ENCODE measurements around the gene MBP.

MBP gene

DNA sequence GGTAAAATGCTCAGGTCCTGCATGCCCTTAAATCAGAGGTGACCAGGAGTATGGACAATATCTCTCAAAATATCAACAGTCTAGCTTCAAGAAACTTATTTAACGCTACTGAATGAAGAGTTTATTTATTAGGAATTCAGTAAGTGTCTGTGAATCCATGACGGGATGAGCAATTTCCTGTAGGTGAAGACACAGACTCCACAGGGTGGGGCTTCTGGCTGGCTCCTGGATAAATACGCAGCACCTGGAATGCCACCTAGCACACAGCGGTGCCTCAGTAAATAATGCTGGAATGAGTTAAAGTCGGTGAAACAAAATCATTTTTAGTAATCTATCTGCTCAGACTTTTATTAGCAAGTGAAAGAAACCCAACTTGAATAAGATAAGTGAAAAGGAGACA is 29.4 kb upstream of the MBP start:
- no peak for DNase-seq (ENCODE audit: extremely low spot score)
- ChIA-PET POLR2A (no interaction called here), CTCF (no interaction called here)
- TF ChIP-seq ZNF384 (IDR thresholded peaks at IDR 0.05) (no peak), L3MBTL2 (conservative IDR thresholded peaks at IDR 0.05) (no peak), CTBP1 (IDR thresholded peaks at IDR 0.05; ENCODE audit: borderline replicate concordance) (no peak), LEF1 (IDR thresholded peaks at IDR 0.05; ENCODE audit: borderline replicate concordance) (no peak), BHLHE40 (IDR thresholded peaks at IDR 0.05; ENCODE audit: borderline replicate concordance) (no peak), ARNT (IDR thresholded peaks at IDR 0.05) (no peak), ELF4 (IDR thresholded peaks at IDR 0.05) (no peak), NFRKB (IDR thresholded peaks at IDR 0.05) (no peak), SUZ12 (IDR thresholded peaks at IDR 0.05) (no peak), PKNOX1 (IDR thresholded peaks at IDR 0.05) (no peak), SP1 (IDR thresholded peaks at IDR 0.05) (no peak), FOXM1 (IDR thresholded peaks at IDR 0.05; ENCODE audit: borderline replicate concordance) (no peak), FOXK2 (IDR thresholded peaks at IDR 0.05) (no peak), FOXA1 (IDR thresholded peaks at IDR 0.05) (no peak), TARDBP (IDR thresholded peaks at IDR 0.05) (no peak), HDGF (IDR thresholded peaks at IDR 0.05; ENCODE audit: borderline replicate concordance) (no peak)

DNA sequence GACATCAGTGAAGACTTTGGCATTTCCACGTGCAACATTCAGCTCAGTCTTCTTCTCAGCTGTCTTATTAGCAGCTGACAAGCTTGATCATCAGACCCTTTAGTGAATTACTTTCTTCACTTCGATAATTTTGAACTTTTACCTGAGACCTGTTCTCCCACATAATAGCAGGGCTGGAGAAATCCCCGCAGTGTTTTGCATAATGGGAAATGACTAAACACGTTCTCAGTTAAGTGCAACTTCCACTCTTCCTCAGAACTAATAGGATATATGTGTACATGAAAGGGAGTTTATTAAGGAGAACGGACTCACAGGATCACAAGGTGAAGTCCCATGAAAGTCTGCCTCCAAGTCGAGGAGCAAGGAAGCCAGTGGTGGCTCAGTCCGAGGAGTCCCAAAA is 28.8 kb upstream of the MBP start:
- no peak for DNase-seq (ENCODE audit: extremely low spot score)
- TF ChIP-seq BHLHE40 (IDR thresholded peaks at IDR 0.05; ENCODE audit: borderline replicate concordance) (no peak), LEF1 (IDR thresholded peaks at IDR 0.05; ENCODE audit: borderline replicate concordance) (no peak), NFRKB (IDR thresholded peaks at IDR 0.05) (no peak), ELF4 (IDR thresholded peaks at IDR 0.05) (no peak), SP1 (IDR thresholded peaks at IDR 0.05) (no peak), ZNF384 (IDR thresholded peaks at IDR 0.05) (no peak), ARNT (IDR thresholded peaks at IDR 0.05) (no peak), TARDBP (IDR thresholded peaks at IDR 0.05) (no peak), FOXM1 (IDR thresholded peaks at IDR 0.05; ENCODE audit: borderline replicate concordance) (no peak), CTBP1 (IDR thresholded peaks at IDR 0.05; ENCODE audit: borderline replicate concordance) (no peak), SUZ12 (IDR thresholded peaks at IDR 0.05) (no peak), L3MBTL2 (conservative IDR thresholded peaks at IDR 0.05) (no peak), PKNOX1 (IDR thresholded peaks at IDR 0.05) (no peak)
- POLR2A ChIA-PET = no interaction called here
- CTCF ChIA-PET = no interaction called here

DNA sequence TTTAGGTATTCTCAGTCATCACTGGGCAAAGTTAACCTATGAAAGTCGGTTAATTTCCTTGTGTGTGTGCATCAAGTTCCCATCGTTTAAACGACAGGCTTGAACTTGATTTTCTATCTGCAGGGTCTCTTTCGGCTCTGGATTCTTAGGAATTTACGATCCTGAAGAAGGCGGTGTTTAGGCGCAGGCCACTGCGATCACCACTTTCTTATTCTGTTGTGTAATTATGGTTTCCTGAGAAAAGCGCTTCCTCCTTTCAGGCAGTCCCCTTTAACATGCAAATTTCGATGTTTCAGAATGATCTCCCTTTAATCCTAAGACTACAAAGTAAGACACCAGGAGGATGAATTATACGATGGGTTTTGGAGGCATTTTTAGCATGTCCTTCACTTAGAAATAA is 27.9 kb upstream of the MBP start:
- ChIA-PET CTCF (no interaction called here), POLR2A (no interaction called here)
- TF ChIP-seq ARNT (IDR thresholded peaks at IDR 0.05) = no peak
- no peak for TF ChIP-seq TARDBP (IDR thresholded peaks at IDR 0.05)
- TF ChIP-seq FOXA1 (IDR thresholded peaks at IDR 0.05) = no peak
- TF ChIP-seq CTBP1 (IDR thresholded peaks at IDR 0.05; ENCODE audit: borderline replicate concordance) = no peak
- TF ChIP-seq LEF1 (IDR thresholded peaks at IDR 0.05; ENCODE audit: borderline replicate concordance) = no peak
- TF ChIP-seq HDGF (IDR thresholded peaks at IDR 0.05; ENCODE audit: borderline replicate concordance) = no peak
- TF ChIP-seq NFRKB (IDR thresholded peaks at IDR 0.05) = no peak
- DNase-seq (ENCODE audit: extremely low spot score) = no peak

GRCh38 chr18:77157312-77157711 is 24.7 kb upstream of the MBP start:
- POLR2A ChIA-PET = no interaction called here
- TF ChIP-seq FOXA1 (IDR thresholded peaks at IDR 0.05) (no peak), SUZ12 (IDR thresholded peaks at IDR 0.05) (no peak), NFRKB (IDR thresholded peaks at IDR 0.05) (no peak), HDGF (IDR thresholded peaks at IDR 0.05; ENCODE audit: borderline replicate concordance) (no peak), CTBP1 (IDR thresholded peaks at IDR 0.05; ENCODE audit: borderline replicate concordance) (no peak), LEF1 (IDR thresholded peaks at IDR 0.05; ENCODE audit: borderline replicate concordance) (no peak), FOXK2 (IDR thresholded peaks at IDR 0.05) (no peak), ELF4 (IDR thresholded peaks at IDR 0.05) (no peak)
- CTCF ChIA-PET = no interaction called here
- no peak for DNase-seq (ENCODE audit: extremely low spot score)

DNA sequence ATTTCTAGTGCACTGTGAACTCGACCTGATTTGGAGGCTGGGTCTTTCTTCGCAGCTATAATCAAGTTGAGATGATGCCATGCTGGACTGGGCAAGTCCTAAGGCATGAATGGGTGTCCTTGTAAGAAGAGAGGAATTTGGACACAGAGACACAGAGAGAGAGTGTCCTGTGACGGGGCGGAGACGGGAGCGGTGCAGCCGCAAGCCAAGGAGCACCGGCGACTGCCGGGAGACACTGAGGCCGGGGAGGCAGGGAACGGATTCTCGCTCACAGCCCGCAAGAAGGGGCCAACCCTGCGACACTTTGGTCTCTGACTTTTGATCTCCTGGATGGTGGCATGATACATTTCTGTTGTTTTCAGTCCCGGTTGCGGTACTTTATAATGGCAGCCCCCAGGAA is 22.4 kb upstream of the MBP start:
- DNase-seq (ENCODE audit: extremely low spot score) = no peak
- ChIA-PET POLR2A (no interaction called here), CTCF (no interaction called here)
- TF ChIP-seq ARNT (IDR thresholded peaks at IDR 0.05) (no peak), HDGF (IDR thresholded peaks at IDR 0.05; ENCODE audit: borderline replicate concordance) (no peak), SUZ12 (IDR thresholded peaks at IDR 0.05) (no peak), LEF1 (IDR thresholded peaks at IDR 0.05; ENCODE audit: borderline replicate concordance) (no peak), TARDBP (IDR thresholded peaks at IDR 0.05) (no peak), ELF4 (IDR thresholded peaks at IDR 0.05) (no peak), ZNF384 (IDR thresholded peaks at IDR 0.05) (no peak), BHLHE40 (IDR thresholded peaks at IDR 0.05; ENCODE audit: borderline replicate concordance) (no peak), NFRKB (IDR thresholded peaks at IDR 0.05) (no peak), FOXM1 (IDR thresholded peaks at IDR 0.05; ENCODE audit: borderline replicate concordance) (no peak), CTBP1 (IDR thresholded peaks at IDR 0.05; ENCODE audit: borderline replicate concordance) (no peak), SP1 (IDR thresholded peaks at IDR 0.05) (no peak), FOXA1 (IDR thresholded peaks at IDR 0.05) (no peak)

DNA sequence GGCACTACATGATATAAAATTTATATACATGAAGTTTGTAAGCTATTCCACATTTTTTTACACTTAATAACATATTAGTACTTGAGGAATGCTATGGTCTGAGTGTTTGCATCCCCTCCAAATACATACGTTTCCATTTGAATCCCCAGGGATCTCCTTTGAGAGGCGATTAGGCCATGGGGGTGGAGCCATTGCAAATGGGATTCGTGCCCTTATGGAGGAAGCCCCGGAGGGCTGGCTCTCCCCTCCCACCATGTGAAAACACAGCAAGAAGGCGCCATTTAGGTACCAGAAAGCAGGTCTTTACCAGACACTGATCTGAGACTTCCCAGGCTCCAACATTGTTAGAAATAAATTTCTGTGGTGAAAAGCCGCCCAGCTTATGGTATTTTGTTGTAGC is 20.8 kb upstream of the MBP start:
- CTCF ChIA-PET = no interaction called here
- TF ChIP-seq ARNT (IDR thresholded peaks at IDR 0.05) = no peak
- no peak for TF ChIP-seq TARDBP (IDR thresholded peaks at IDR 0.05)
- TF ChIP-seq PKNOX1 (IDR thresholded peaks at IDR 0.05) = no peak
- no peak for TF ChIP-seq HDGF (IDR thresholded peaks at IDR 0.05; ENCODE audit: borderline replicate concordance)
- no peak for TF ChIP-seq SP1 (IDR thresholded peaks at IDR 0.05)
- TF ChIP-seq ELF4 (IDR thresholded peaks at IDR 0.05) = no peak
- TF ChIP-seq ZNF384 (IDR thresholded peaks at IDR 0.05) = no peak
- TF ChIP-seq NFRKB (IDR thresholded peaks at IDR 0.05) = no peak
- POLR2A ChIA-PET = no interaction called here
- no peak for DNase-seq (ENCODE audit: extremely low spot score)
